B cell (primary cell): ENCODE results near the gene DTX3L. TPM values are rescaled to one million over a fixed set of nuclear protein-coding genes. Genes with fewer than 3 reads are reported as not detected.

Source experiments
- ATAC-seq: fragments of 200-7000 bp; cut with Tn5 transposase; one replicate; pipeline ENCODE4 v1.10.0; 2021; ENCODE audit warnings: low read depth, mild to moderate bottlenecking, moderate number of reproducible peaks, moderate library complexity
- CTCF ChIA-PET: fragments of 350-600 bp; sonication (Branson Sonifier 250); formaldehyde crosslinking; loops from one replicate; lab custom pipeline; 2021; ENCODE audit warnings: antibody characterized with exemption, inconsistent platforms; lab: Charles Lee
- POLR2A ChIA-PET: fragments of 350-600 bp; sonication (Branson Sonifier 250); formaldehyde crosslinking; loops from one replicate; lab custom pipeline; 2021; ENCODE audit warnings: antibody characterized with exemption; lab: Charles Lee
- DNase-seq: peaks from one replicate; pipeline ENCODE4 v3.0.0; 2013
- H2AFZ ChIP-seq: 2 replicates; pipeline ENCODE4 v1.6.1; 2012; ENCODE audit warnings: mild to moderate bottlenecking, low read depth, low read length; ENCODE audit not compliant: insufficient read depth, poor library complexity, severe bottlenecking
- H3K27ac ChIP-seq, 2 donors: 1 replicate in 1 of 2; 2 replicates in 1 of 2; pipeline ENCODE4 v1.5.1; 2012 to 2013; ENCODE audit warnings: low read length in 2 of 2, mild to moderate bottlenecking in 2 of 2, moderate library complexity in 1 of 2
- H3K27me3 ChIP-seq, 4 experiments: fragments of 200-600 bp in 1 of 4; sonication (generic) in 1 of 4; replicated peaks in 1 of 4; 1 replicate in 2 of 4; 2 replicates in 2 of 4; pipeline versions ENCODE4 v1.6.1 to v1.7.0; 2013 to 2016; ENCODE audit warnings: low read length in 3 of 4, mild to moderate bottlenecking in 2 of 4, mixed read lengths in 1 of 4, moderate library complexity in 1 of 4; ENCODE audit not compliant: insufficient read depth in 4 of 4, control insufficient read depth in 3 of 4; ENCODE audit errors: control extremely low read depth in 1 of 4
- H3K36me3 ChIP-seq, 2 experiments: replicated peaks in 1 of 2; 1 replicate in 1 of 2; 2 replicates in 1 of 2; pipeline versions ENCODE4 v1.6.1 to v1.7.1; 2013; ENCODE audit warnings: low read length in 1 of 2; ENCODE audit not compliant: insufficient read depth in 2 of 2, control insufficient read depth in 1 of 2; ENCODE audit errors: control extremely low read depth in 1 of 2, extremely low read depth in 1 of 2
- H3K4me1 ChIP-seq, 2 donors: fragments of 200-600 bp in 1 of 2; sonication (generic) in 1 of 2; 1 replicate in 1 of 2; 2 replicates in 1 of 2; pipeline versions ENCODE4 v1.5.1 to v1.6.1; 2013 to 2017; ENCODE audit warnings: low read length in 2 of 2; ENCODE audit not compliant: control insufficient read depth in 2 of 2, insufficient read depth in 2 of 2
- H3K4me2 ChIP-seq: replicated peaks from 2 replicates; pipeline ENCODE3; 2012; ENCODE audit warnings: mild to moderate bottlenecking, low read depth, low read length; ENCODE audit not compliant: poor library complexity, severe bottlenecking
- H3K4me3 ChIP-seq, 5 experiments: fragments of 200-600 bp in 1 of 5; sonication (generic) in 1 of 5; 1 replicate in 3 of 5; 2 replicates in 2 of 5; pipeline versions ENCODE4 v1.5.1 to v1.7.0; 2011 to 2016; ENCODE audit warnings: low read length in 4 of 5, mild to moderate bottlenecking in 4 of 5, low read depth in 2 of 5, control low read depth in 1 of 5, moderate library complexity in 1 of 5; ENCODE audit not compliant: insufficient read depth in 1 of 5; ENCODE audit errors: control extremely low read depth in 1 of 5, extremely low read depth in 1 of 5
- H3K79me2 ChIP-seq: fragments of 200-600 bp; sonication (generic); one replicate; pipeline ENCODE4 v1.6.0; 2016; ENCODE audit warnings: low read length; ENCODE audit not compliant: control insufficient read depth, insufficient read depth
- H3K9ac ChIP-seq: fragments of 200-600 bp; sonication (generic); 2 replicates; pipeline ENCODE4 v1.6.1; 2017; ENCODE audit warnings: mild to moderate bottlenecking, low read length, moderate library complexity
- H3K9me3 ChIP-seq, 3 donors: one replicate each; pipeline versions ENCODE4 v1.6.1 to v1.7.1; 2013; ENCODE audit warnings: low read length in 2 of 3; ENCODE audit not compliant: control insufficient read depth in 2 of 3, insufficient read depth in 1 of 3; ENCODE audit errors: control extremely low read depth in 1 of 3
- H4K20me1 ChIP-seq: 2 replicates; pipeline ENCODE4 v1.6.0; 2012; ENCODE audit warnings: mild to moderate bottlenecking, low read length; ENCODE audit not compliant: insufficient read depth, control insufficient read depth, poor library complexity, severe bottlenecking
- H3K27ac Mint-ChIP-seq: one replicate; pipeline ENCODE4 v1.8.0; 2021; ENCODE audit warnings: mixed read lengths
- H3K27me3 Mint-ChIP-seq: one replicate; pipeline ENCODE4 v1.8.0; 2021; ENCODE audit warnings: mixed read lengths
- H3K4me1 Mint-ChIP-seq: one replicate; pipeline ENCODE4 v1.8.0; 2021; ENCODE audit warnings: mixed read lengths
- H3K4me3 Mint-ChIP-seq: one replicate; pipeline ENCODE4 v1.8.0; 2021; ENCODE audit warnings: mixed read lengths
- H3K9me3 Mint-ChIP-seq: one replicate; pipeline ENCODE4 v1.8.0; 2022; ENCODE audit warnings: mixed read lengths; ENCODE audit not compliant: insufficient read depth
- EZH2 ChIP-seq: IDR thresholded peaks from 2 replicates; pipeline ENCODE4 v1.6.1; 2012; ENCODE audit warnings: borderline replicate concordance, low read depth, mild to moderate bottlenecking, moderate library complexity, low read length; ENCODE audit not compliant: insufficient read depth, poor library complexity, severe bottlenecking
- WGBS: methylation state at CpG from one replicate; pipeline ENCODE4 v1.1.5; 2013; ENCODE audit warnings: missing lambda C conversion rate; ENCODE audit not compliant: insufficient coverage; 5-methylcytosine and 5-hydroxymethylcytosine counted together
- intact Hi-C: fragments of 100-400 bp; cut with micrococcal nuclease; formaldehyde crosslinking; loops from one replicate; pipeline ENCODE4 v1.10.0; 2022
- polyA plus RNA-seq: library from polyadenylated mRNA; depleted of rRNA; stranded (reverse); fragments of >200 nt; gene quantifications from 2 replicates; pipeline ENCODE4 v1.2.3, GENCODE V29; 2012
- total RNA-seq, 2 donors: library from RNA; stranded (reverse); fragments of 120-200 nt in 1 of 2; gene quantifications; 1 replicate in 1 of 2; 2 replicates in 1 of 2; pipeline versions ENCODE4 v1.2.3 to v1.2.4, GENCODE V29; 2013 to 2022
- TF ChIP-seq, protein P1 (sequence below): fragments of 200-600 bp; IDR thresholded peaks from one replicate; pipeline ENCODE4 v1.8.0; 2022; ENCODE audit warnings: antibody characterized with exemption, mild to moderate bottlenecking

The DTX3L gene
- total and polyA plus RNA-seq, 2 donors (not counting 1 experiment from before 2014, with no cell fraction given) = 8.1 to 41.1 TPM

DNA sequence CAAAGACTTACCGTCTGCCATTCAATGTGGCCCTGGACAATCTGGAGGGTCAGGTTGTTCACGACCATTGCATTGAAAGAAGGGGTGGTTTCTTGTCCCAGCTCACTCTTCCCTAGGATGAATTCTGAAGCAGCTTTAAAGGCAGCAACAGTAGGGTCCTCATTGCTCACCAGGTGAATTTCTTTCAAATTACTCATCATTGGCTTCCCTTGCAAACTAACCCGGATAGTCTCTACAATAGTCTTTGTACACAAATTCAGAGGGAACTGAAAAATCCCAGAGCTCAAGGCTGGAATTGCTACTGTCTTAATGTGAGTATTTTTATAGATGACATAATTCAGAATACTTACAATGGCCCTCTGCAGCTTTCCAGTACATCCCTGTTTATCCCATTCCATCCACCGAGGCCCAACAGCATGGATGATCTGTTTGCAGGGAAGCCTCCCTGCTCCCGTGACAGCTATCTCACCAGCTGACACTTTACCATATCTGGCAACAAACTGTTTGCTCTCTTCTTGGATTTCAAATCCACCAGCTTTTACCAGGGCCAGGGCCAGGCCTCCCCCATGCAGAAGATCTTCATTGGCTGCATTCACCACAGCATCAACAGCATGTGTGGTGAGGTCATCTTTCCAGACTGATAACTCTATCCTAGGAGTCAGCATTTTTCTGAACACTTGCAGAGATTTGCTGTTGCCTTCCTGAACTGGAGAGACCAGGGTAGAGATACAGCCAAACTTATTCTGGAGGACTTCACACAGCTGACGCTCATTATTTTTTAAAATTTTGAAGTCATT lies 8.7 kb upstream of the DTX3L start:
- Histone ChIP-seq H3K4me1 (no peaks in the 10 kb centered on the region), H2AFZ (no peak overlapping the region), H4K20me1 (no peaks in the 10 kb centered on the region), H3K9me3 (no peaks in the 10 kb centered on the region), H3K27me3 (no peaks in the 10 kb centered on the region), H3K4me3 (no peak overlapping the region), H3K36me3 (peaks cover 0 to 79% of the 10 kb centered on the region in 2 experiments), H3K79me2 (peaks cover 41% of the 10 kb centered on the region), H3K4me2 (no peak overlapping the region), H3K9ac (no peak overlapping the region), H3K27ac (no peak overlapping the region)
- WGBS = 100% methylated on average over 4 of the region's 6 CpGs
- Mint-ChIP-seq H3K9me3 (no peaks in the 10 kb centered on the region), H3K4me1 (peaks cover 11% of the 10 kb centered on the region), H3K27ac (no peak overlapping the region), H3K27me3 (no peaks in the 10 kb centered on the region), H3K4me3 (no peak overlapping the region)
- no peak for DNase-seq
- intact Hi-C loops = no loop called here
- ChIA-PET CTCF (interaction anchor here (0.8 to 15.3 kb wide), 2 partner anchors 37 to 121 kb away, joined by 3 to 293 read pairs; partner anchors contain the start of gene PARP14), POLR2A (interaction anchor here (0.6 kb wide), 1 partner anchor 162 kb away, joined by 3 read pairs; no protein-coding TSS in a partner anchor)
- no peak for ATAC-seq
- TF ChIP-seq EZH2 = no peak
- TF ChIP-seq, protein P1, sequence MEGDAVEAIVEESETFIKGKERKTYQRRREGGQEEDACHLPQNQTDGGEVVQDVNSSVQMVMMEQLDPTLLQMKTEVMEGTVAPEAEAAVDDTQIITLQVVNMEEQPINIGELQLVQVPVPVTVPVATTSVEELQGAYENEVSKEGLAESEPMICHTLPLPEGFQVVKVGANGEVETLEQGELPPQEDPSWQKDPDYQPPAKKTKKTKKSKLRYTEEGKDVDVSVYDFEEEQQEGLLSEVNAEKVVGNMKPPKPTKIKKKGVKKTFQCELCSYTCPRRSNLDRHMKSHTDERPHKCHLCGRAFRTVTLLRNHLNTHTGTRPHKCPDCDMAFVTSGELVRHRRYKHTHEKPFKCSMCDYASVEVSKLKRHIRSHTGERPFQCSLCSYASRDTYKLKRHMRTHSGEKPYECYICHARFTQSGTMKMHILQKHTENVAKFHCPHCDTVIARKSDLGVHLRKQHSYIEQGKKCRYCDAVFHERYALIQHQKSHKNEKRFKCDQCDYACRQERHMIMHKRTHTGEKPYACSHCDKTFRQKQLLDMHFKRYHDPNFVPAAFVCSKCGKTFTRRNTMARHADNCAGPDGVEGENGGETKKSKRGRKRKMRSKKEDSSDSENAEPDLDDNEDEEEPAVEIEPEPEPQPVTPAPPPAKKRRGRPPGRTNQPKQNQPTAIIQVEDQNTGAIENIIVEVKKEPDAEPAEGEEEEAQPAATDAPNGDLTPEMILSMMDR = no peak

DNA sequence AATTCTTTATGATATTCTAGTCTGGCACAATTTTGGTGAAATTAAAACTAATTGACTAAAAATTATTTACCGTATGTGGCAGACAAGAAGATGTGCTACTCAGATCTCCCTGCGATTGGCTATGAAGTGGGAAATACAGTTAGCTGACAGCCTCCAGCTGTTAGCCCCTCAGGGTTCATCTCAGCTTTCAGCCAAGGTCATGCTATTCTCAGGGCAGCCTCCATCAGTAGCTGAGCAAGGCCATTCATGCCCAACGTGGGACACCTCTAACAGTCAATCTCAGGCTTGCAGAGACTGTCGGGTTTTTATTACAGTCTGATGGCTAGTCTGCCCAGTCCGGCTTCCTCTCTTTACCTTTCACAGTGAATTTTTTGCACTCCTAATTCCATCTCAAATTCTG lies 6.8 kb upstream of the DTX3L start:
- Histone ChIP-seq H3K4me2 (no peak overlapping the region), H3K4me3 (no peak overlapping the region), H4K20me1 (no peaks in the 10 kb centered on the region), H3K27ac (no peak overlapping the region), H3K9ac (no peak overlapping the region), H3K27me3 (no peaks in the 10 kb centered on the region), H3K9me3 (no peaks in the 10 kb centered on the region), H3K79me2 (peaks cover 59% of the 10 kb centered on the region), H3K4me1 (peaks cover 11 to 12% of the 10 kb centered on the region in 2 donors), H2AFZ (no peak overlapping the region), H3K36me3 (peaks cover 0 to 62% of the 10 kb centered on the region in 2 experiments)
- no peaks in the 10 kb centered on the region for H3K27me3 Mint-ChIP-seq
- peaks cover 28% of the 10 kb centered on the region for H3K4me1 Mint-ChIP-seq
- no peaks in the 10 kb centered on the region for H3K9me3 Mint-ChIP-seq
- ATAC-seq (no peak), DNase-seq (no peak)
- H3K4me3 Mint-ChIP-seq = no peak overlapping the region
- H3K27ac Mint-ChIP-seq = no peak overlapping the region
- CTCF ChIA-PET = interaction anchor here (0.6 to 15.3 kb wide), 2 partner anchors 57 to 119 kb away, joined by 3 to 293 read pairs; partner anchors contain the start of gene PARP14
- intact Hi-C loops = no loop called here
- no peak for TF ChIP-seq EZH2
- TF ChIP-seq, protein P1 = no peak
- POLR2A ChIA-PET = no interaction called here
- 93% methylated on average over 2 of the region's 5 CpGs for WGBS
